Mononuclear cell (primary cell): Measurements from ENCODE around the gene MCM3. TPM values are rescaled to one million over a fixed set of nuclear protein-coding genes. Genes with fewer than 3 reads are reported as not detected.

Experiments
- H3K27me3 ChIP-seq: 2 replicates; pipeline ENCODE4 v1.6.0; 2011; ENCODE audit warnings: low read length, control low read depth; ENCODE audit not compliant: insufficient read depth
- H3K4me1 ChIP-seq: 2 replicates; pipeline ENCODE4 v1.5.1; 2011; ENCODE audit warnings: mild to moderate bottlenecking, low read length, control low read depth; ENCODE audit not compliant: insufficient read depth
- H3K4me3 ChIP-seq: 2 replicates; pipeline ENCODE4 v1.5.1; 2011; ENCODE audit warnings: mild to moderate bottlenecking, low read length, moderate library complexity
- H3K9me3 ChIP-seq: 2 replicates; pipeline ENCODE4 v1.5.1; 2011; ENCODE audit warnings: low read depth, mild to moderate bottlenecking, control low read depth, low read length
- total RNA-seq: library from RNA; depleted of rRNA; stranded (reverse); fragments of >200 nt; gene quantifications from one replicate; pipeline ENCODE4 v1.2.3, GENCODE V29; 2012

The MCM3 gene
- total RNA-seq, 1 donor, result 9.1 TPM

- no peaks in the 10 kb centered on the region for H3K4me1 ChIP-seq
- no peak overlapping the region for H3K4me3 ChIP-seq
- no peaks in the 10 kb centered on the region for H3K9me3 ChIP-seq
Observed at GRCh38 chr6:52245425-52245824, 39.1 kb downstream of the MCM3 start.

GRCh38 chr6:52244400-52244799 is 40.1 kb downstream of the MCM3 start, which contains the start of gene IL17F:
Gene IL17F, minus strand, starts transcription at chr6:52244500. Its CDS starts 71 bp downstream, at chr6:52244429.
- Histone ChIP-seq H3K9me3 (no peaks in the 10 kb centered on the region), H3K4me3 (no peak within 1 kb of the TSS), H3K4me1 (no peaks in the 10 kb centered on the region), H3K27me3 (no peaks in the 10 kb centered on the region)

More at GRCh38 chr6:52245425-52245824, 39.1 kb downstream of the MCM3 start:
- no peaks in the 10 kb centered on the region for H3K27me3 ChIP-seq

- H3K27me3 ChIP-seq, result no peaks in the 10 kb centered on the region
- no peaks in the 10 kb centered on the region for H3K4me1 ChIP-seq
- H3K9me3 ChIP-seq, result no peaks in the 10 kb centered on the region
- H3K4me3 ChIP-seq, result no peak overlapping the region
Observed at GRCh38 chr6:52243282-52243893, 41.2 kb downstream of the MCM3 start.

- H3K27me3 ChIP-seq, result no peaks in the 10 kb centered on the region
- no peaks in the 10 kb centered on the region for H3K4me1 ChIP-seq
- H3K9me3 ChIP-seq, result no peaks in the 10 kb centered on the region
- no peak overlapping the region for H3K4me3 ChIP-seq
Observed at GRCh38 chr6:52241819-52242218, 42.7 kb downstream of the MCM3 start.

GRCh38 chr6:52233975-52234823 is 50.3 kb downstream of the MCM3 start:
- Histone ChIP-seq H3K4me3 (no peak overlapping the region), H3K27me3 (peaks cover 7% of the 10 kb centered on the region), H3K4me1 (no peaks in the 10 kb centered on the region), H3K9me3 (no peaks in the 10 kb centered on the region)

- Histone ChIP-seq H3K4me1 (no peaks in the 10 kb centered on the region), H3K9me3 (no peaks in the 10 kb centered on the region), H3K4me3 (no peak overlapping the region), H3K27me3 (peaks cover 7% of the 10 kb centered on the region)
Observed at GRCh38 chr6:52233005-52233404, 51.5 kb downstream of the MCM3 start.

- Histone ChIP-seq H3K27me3 (peaks cover 7% of the 10 kb centered on the region), H3K4me3 (no peak overlapping the region), H3K4me1 (no peaks in the 10 kb centered on the region), H3K9me3 (no peaks in the 10 kb centered on the region)
Observed at GRCh38 chr6:52231406-52232127, 53.0 kb downstream of the MCM3 start.

- Histone ChIP-seq H3K4me1 (no peaks in the 10 kb centered on the region), H3K27me3 (peaks cover 7% of the 10 kb centered on the region), H3K4me3 (no peak overlapping the region), H3K9me3 (no peaks in the 10 kb centered on the region)
Observed at GRCh38 chr6:52230685-52231084, 53.9 kb downstream of the MCM3 start.

- Histone ChIP-seq H3K4me3 (no peak overlapping the region), H3K4me1 (no peaks in the 10 kb centered on the region), H3K9me3 (no peaks in the 10 kb centered on the region), H3K27me3 (no peaks in the 10 kb centered on the region)
Observed at GRCh38 chr6:52227495-52227894, 57.0 kb downstream of the MCM3 start.

- no peaks in the 10 kb centered on the region for H3K27me3 ChIP-seq
- H3K4me1 ChIP-seq, result no peaks in the 10 kb centered on the region
- H3K9me3 ChIP-seq, result no peaks in the 10 kb centered on the region
- no peak overlapping the region for H3K4me3 ChIP-seq
Observed at GRCh38 chr6:52221302-52221701, 63.2 kb downstream of the MCM3 start.

GRCh38 chr6:52217761-52218160 is 66.8 kb downstream of the MCM3 start:
- Histone ChIP-seq H3K27me3 (no peaks in the 10 kb centered on the region), H3K4me3 (no peak overlapping the region), H3K9me3 (no peaks in the 10 kb centered on the region), H3K4me1 (no peaks in the 10 kb centered on the region)

- H3K27me3 ChIP-seq, result no peaks in the 10 kb centered on the region
Observed at GRCh38 chr6:52216932-52217575, 67.5 kb downstream of the MCM3 start.

GRCh38 chr6:52215787-52216186 is 68.8 kb downstream of the MCM3 start:
- H3K27me3 ChIP-seq, result no peaks in the 10 kb centered on the region
- H3K9me3 ChIP-seq, result no peaks in the 10 kb centered on the region
- H3K4me1 ChIP-seq, result no peaks in the 10 kb centered on the region
- no peak overlapping the region for H3K4me3 ChIP-seq

More at GRCh38 chr6:52216932-52217575, 67.5 kb downstream of the MCM3 start:
- Histone ChIP-seq H3K4me3 (no peak overlapping the region), H3K4me1 (no peaks in the 10 kb centered on the region), H3K9me3 (no peaks in the 10 kb centered on the region)
